Inflammatory macrophage treated with lipopolysaccharide for 1 hour (primary cell): Measurements from ENCODE around the gene ERFE.

Source experiments
- DNase-seq, 2 donors: peaks; one replicate each; pipeline ENCODE4 v3.0.0-alpha.2; 2020 to 2022

The ERFE gene

DNA sequence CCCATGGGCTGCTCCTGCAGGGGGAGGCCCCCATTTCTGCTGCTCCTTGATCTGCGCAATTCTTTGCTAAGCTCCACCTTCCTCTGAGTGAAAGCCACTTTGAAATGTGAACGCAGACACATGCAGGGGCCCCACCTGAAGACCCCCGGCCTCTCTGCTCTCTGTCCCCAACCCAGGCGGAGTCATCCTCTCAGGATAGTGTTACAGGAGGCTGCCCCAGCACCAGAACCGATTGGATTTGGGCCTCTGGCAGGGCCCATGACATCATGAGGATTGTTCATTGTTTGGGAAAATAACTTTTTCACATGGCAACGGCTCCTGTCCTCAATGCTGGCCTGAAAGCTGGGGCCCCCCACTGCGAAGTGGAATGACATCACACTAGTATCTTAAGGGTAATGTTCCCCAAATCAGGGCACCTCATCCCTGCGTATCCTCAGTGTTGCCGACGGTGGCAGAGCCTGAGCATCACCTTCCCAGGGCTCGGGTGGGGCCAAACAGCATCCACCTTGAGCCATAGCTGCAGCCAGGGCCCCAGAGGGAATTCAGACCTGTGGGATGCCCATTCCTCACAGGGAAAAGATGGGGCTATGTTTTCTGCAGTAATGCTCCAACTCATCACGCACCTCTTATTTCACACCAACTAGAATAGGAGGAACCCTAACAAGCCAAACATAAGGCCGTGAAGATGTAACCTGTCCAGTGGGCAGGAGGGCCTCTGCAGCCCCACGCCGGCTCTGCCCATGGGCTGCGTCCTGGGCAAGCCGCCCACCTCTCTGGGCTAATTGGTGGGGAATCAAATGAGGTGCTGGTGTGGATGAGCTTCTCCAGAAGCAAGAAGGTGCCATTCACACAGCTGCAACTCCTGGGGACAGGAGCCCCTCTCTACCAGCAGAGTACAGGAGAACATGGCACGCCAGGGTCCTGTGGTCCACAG lies 2.7 kb upstream of the ERFE start:
- no peak for DNase-seq

DNA sequence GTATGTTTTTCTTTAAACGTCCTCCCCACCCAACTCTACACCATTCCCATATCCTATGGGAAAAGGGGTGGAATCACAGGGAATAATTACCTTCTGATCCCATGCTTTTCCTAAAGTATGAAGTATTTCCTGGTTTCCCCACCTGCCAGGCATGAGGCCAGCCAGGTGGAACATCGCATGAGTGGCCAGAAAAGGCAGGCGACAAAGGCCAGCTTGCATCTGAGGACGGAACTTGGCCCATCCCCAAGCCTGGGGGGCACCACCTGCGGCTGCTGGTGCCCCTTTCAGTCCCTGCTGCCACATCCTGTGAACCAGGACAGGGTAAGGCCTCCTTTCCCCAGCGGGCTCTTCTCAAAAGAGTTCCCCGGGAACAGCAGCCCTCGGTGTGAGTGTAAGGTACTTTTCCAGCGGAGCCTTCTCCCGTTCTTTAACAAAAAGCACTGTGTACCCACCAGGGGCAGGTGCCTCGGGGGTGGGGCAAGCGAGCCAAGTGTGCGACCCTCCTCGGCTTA lies 1.2 kb upstream of the ERFE start:
- no peak for DNase-seq

DNA sequence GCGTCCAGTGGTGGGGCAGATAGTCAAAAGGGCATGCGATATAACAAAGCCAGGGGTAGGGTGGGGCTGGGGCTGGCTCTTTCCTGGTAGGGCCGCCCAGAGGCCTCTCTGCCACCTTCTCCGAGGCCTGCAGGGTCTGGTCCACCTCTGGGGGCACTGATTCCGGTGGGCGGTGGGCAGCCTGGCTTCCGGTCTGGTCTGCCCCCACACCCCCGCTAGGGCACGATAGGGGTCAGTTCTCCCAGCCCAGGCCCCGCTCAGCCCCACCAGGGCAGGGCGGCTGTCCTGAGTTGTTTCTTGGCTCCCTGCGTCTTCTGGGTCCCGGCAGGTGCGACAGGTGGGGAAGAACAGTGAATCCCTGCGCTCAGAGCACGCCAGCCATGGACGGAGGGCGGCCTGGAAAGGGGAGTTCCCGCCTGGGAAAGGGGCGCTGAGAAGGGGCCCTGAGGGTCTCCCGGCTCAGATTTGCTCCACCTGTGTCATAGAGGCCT lies 707 bp upstream of the ERFE start:
- no peak for DNase-seq

DNA sequence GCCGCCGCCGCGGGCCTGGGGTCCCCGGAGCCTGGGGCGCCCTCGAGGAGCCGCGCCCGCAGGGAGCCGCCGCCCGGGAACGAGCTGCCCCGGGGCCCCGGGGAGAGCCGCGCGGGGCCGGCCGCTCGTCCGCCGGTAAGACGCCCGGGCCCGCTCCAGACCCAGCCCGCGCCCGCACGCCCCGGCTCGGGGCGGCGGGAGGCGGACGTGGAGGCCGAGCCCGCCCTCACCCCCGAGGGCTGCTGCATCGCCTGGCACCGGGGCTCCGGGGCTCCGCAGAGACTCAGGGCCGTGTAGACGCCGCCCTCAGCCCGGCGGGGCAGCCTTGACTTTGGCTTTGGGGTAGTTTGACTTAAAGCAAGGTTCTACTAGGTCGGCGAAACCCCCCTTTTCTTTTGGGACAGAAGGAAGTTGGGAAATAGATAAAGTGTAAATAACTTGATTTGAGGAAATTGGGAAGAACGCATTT lies 335 bp downstream of the ERFE start:
- DNase-seq, result peak in 1 of 2 donors; percentile 18

DNA sequence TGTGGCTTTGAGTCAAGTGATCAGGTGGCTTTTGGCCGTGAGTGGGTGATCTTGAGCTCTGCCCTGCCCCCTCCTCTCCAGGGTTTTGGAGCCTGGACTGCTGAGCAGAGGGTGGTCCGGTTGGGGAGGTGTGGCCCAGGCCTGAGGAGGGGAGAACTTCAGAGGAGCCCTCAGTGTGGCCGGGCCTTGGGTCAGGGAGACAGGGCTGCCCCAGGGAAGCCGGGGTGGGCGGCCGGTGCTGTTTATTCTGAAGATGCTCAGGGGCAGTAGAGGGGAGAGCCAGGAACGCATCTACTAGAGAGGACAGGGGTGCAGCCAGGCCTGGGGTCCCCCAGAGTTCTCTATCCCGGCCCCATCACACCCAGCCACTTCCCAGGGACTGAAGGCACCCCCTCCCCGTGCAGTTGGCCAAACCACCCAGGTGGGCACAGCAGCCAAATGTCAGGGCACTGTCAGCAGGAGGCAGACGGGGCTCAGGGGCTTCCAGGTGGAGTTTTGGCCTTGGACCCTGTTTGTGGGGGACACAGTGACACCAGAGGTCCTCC lies 963 bp downstream of the ERFE start:
- DNase-seq, result no peak

DNA sequence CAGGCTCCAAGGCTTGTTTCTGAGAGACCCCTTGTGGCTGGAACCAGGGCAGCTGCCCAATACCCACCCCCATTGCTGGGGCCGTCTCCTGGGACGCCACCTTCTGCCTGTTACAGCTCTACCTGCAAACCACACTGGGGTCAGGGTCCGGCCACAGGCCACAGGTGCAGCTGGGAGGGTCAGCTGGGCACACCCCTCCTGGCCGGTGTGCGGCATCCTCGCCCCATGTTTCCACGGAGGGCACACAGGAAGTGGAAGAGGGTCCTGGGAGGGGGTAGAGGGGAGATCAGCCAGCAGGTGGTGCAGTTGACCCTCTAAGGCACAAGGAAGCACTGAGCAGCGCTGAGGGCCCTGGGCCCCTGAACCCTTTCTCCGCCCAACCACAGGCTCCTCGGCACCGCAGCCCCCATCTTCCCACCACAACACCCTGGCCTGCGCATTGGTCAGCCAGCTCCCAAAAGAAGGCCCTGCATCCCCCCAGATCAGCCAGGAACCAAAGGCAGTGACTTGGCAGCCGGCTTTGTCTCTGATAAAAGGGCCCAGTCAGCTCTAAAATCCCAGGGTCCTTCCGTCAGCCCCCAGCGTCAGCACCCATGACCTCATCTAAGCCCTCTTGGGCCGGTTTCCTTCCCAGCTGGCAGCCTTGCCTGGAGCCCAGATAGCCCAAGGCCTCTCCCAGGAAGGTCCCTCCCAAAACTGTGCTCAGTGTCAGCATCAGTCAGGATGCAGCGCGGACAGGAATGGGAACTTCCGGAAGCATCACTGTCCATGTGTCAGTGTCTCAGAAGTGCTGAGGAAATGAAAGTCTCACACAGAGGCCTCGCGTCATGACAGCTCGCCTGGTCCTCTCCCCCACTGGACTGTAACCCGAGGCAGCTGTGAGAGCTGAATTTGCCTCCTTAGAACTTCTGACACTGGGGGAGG lies 1.7 kb downstream of the ERFE start:
- DNase-seq, result peak; percentile 24 to 33

DNA sequence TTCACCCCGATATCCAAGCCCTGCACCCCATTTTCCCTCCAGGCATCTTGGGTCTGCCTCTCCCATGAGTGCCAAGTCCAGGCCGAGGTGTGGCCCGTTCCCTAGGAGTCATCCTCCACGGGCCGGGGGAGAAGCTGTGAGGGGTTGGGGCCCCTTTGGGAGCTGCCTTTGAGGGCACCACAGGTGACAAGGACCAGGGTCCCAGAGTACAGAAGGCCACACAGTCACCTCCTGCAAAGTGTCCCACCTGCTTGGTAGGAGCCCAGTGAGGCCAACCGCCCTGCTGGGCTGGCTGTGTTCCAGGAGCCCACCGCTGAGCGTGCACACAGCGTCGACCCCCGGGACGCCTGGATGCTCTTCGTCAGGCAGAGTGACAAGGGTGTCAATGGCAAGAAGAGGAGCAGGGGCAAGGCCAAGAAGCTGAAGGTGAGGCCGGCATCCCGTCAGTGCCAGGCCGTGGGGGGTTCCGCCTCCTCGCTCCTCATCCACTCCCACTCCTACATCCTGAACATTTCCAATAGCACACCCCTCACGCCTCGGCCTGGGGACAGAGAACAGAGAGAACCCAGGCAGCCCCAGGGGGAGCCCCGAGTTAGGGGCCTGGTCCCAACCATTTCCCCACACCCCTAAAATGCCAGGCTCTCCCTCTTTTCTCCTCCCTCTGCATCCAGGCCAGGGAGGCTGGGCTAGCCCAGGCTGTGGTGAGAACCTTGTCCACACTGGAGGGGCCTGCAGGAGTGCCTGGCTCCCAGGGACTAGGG lies 2.7 kb downstream of the ERFE start:
- DNase-seq, result no peak

DNA sequence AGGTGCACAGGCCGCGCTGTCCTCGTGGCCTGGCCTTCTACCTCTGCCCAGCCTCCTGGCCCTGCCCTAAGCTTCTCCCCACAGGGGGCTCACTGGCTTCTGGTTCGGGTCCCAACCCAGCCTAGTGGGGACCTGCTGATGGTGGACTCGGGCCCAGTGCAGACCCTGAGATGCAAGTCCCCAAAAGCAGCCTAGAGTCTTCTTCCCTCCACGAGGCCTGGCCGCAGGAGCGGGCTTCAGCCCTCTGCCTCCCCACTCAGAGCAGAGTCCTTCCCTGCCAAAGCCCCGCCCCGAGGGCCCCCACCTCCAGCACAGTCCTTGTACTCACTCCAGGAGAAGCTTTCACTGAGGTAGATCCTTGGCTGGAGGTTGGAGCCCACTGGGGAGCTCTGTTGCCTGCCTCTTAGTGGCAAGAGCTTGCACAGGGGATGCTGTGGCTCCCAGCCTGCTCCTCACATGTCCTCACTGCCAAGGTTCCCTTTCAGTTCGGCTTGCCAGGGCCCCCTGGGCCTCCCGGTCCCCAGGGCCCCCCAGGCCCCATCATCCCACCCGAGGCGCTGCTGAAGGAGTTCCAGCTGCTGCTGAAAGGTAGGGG lies 3.6 kb downstream of the ERFE start:
- no peak for DNase-seq

DNA sequence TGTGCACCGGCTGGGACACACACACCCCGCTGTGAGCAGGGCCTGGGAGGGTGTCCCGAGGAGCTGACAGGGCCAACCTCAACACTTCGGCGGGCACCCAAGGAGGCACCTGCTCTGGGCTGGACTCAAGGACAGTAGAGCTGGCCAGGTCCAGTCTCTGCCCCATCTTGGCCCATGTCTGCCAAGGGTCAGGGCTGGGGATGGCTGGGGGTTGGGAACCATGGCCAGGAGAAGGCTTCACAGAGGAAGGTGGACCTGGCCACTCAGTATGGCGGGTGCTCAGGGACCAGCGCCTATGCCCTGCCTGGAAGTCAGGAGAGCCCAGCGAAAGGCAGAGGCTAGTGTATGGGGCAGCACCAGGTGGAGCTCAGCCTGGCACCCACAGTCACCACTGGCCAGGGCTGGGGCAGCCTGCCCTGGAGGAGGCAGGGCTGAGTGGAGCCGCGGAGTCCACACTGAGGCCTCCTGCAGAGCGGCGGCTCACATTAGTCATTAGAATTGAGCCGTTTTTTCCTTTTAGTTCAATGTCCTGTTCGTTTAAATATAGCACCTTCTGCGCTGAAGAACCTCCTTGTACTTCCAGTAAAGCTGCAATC lies 4.2 kb downstream of the ERFE start:
- no peak for DNase-seq

DNA sequence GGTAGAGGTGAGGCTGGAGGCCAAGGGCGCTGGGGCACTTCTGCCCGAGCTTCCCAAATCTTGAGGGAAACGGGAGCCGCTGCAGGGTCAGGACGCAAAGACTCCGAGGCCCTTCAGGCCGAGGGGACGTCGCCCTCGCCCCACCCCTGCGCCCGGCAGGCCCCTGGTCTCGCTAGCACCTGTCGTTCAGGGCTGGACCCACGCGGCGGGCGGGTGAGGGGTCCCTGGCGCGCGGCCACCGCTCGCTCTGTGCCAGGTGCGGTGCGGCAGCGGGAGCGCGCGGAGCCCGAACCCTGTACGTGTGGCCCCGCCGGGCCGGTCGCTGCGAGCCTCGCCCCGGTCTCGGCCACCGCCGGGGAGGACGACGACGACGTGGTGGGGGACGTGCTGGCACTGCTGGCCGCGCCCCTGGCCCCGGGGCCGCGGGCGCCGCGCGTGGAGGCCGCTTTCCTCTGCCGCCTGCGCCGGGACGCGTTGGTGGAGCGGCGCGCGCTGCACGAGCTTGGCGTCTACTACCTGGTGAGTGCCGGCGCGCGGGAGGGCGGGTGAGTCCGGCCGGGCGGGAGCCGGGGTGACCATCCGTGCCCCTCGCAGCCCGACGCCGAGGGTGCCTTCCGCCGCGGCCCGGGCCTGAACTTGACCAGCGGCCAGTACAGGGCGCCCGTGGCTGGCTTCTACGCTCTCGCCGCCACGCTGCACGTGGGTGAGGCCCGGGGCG lies 4.9 kb downstream of the ERFE start:
- no peak for DNase-seq

DNA sequence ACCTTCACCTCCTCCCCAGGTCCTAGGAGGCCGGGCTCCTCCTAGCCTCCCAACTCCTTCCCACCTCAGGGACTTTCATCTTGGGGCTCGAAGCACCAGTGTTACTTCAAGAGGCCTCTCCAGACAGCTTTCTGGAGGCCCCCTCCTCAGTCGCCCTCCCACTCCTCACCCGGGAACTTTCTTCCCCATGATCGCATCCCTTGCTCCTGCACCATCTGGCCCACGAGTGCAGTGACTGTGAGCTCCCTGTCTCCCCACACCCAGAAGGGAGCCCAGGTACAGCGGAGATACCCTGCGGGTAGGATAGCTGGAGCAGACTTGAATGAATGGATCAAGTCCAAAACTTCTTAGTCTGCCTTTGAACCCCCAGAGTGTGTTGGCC lies 6.1 kb downstream of the ERFE start:
- DNase-seq, result no peak

DNA sequence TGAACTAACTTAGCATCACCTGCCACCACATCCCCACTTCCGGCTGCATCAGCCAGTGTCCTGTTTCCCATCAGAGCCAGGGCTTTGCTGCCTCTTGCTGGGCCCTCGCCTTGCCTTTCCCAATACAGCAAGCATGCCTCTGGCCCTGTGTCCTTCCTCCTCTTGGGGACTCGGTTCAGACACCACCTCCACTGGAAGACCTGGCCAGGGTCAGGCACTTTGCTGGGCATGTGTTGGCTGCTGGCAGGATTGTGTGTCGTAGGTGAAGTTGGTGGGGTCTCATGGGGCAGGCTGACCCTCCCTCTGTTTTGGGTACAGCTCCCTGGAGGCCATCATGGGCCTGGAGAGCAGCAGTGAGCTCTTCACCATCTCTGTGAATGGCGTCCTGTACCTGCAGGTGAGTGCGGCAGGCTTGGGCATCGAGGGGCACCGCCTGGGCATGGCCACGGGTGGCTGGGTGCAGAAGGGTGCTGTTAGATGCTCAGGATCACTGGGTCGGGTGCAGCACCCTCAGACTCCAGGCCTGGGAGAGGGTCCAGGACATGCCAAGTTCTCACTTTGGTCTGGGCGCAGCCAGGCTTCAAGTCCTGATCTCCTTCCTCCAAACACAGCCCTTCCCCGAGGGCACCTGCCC lies 6.6 kb downstream of the ERFE start:
- no peak for DNase-seq

DNA sequence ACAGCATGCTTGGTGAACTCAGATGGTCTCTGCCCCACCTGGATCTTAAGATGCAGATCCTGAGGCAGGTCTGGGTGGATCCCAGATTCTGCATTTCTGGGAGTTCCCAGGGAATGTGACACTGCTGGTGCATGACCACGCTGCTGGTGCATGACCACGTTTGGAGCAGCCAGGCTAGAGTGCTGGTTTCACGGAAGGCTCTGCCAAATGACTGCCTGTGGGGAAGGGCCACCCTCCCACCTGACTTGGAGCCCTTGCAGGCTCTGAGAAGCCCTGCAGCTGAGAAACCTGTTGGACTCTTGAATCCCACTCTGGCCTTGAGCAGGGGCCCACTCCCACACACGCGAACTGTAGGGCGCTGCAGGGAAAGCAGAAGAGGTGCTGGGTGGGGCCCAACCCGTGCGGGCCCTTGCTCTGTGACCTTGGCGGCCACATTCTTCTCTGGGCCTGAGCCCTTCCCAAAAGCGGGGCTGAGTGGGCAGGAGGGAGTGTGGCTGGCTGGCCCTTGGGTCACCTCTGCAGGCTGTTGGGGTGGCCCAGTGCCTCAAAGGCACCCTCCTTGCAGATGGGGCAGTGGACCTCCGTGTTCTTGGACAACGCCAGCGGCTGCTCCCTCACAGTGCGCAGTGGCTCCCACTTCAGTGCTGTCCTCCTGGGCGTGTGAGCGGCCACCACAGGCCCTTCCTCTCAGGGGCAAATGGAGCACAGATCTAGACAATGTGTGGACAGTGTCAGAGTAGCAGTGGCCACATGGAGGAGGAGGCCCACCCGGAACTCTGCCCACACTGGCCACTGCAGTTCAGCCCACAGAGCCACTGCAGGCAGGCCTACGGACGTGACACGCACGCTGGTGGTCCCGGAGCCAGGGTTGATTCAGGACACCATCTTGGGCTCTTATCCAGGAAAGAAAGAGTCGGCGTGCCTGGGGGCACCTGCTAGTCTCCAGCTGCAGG lies 7.9 kb downstream of the ERFE start:
- DNase-seq, result no peak

DNA sequence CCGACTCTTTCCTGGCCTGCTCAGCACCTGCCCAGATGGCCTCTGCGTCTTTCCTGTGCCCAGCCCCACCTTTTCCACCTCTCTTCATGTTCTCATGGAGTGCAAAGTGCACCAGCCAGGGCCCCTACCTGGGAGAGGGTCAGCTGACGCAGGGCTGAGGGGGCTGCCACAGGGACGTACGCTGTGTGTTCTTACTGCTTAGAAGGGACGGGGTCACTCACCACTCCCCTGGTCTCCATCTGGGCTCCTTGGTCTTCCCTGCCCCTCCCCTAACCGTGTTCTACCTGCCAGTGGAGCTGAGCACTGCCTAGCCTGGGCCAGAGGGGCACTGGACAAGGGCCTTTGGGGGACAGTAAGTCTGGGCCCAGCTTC lies 8.6 kb downstream of the ERFE start:
- no peak for DNase-seq

DNA sequence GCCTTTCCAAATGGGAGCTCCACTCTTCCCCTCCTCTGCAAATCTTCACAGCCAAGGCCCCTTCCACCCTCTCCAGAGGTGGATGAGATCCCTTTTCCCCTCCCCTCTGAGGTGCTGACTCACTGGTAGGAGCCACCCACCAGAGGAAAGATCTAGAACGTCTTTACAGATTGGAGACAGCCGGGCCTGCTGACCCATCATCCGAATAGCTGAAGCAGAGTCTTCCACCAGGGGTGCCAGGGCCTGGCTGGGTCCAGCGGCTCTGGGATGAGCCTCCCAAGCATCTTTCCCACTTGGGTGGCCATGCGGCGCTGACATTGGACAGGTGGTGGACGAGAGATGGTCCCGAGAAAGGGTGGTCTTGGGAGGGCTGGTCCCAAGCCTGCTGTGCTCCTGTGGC lies 9.0 kb downstream of the ERFE start:
- DNase-seq, result no peak

DNA sequence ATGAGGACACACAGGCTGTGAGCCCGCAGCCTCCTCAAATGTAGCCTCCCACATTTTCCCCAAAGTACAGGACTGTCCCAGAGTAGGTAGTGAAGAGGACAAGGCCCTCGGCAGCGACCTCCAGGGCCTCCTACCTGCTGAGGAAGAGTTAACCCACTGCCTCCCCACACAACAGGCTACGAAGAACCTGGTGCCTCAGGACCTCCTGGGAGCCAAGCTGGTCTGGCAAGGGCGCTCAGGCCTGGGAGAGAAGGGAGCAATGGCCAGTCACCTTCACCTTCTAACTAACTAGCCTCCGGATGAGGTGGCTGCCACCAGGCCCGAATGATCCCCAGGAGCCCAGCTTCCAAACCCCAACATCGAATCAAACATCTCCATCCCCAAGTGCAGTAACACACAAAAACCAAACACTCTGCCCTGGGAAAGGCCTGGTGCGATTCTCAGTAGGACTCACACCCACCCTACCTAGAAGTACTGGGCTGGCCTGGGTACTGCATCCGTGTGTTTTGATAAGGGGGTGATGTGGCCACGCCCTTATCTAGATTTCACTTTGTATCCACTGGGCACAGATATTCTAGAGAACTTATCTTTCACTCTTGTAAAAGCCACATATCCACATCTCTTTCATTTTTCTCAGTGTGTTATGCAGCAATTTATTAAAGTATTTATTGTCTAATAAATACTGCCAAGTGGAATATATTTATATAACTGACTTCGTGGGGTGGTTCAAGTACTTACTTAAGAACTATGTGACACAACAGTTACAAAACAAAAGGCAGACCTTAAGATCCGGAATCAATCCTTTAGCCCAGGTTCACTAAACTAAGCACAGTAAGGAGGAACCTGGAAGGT lies 9.7 kb downstream of the ERFE start:
- no peak for DNase-seq

DNA sequence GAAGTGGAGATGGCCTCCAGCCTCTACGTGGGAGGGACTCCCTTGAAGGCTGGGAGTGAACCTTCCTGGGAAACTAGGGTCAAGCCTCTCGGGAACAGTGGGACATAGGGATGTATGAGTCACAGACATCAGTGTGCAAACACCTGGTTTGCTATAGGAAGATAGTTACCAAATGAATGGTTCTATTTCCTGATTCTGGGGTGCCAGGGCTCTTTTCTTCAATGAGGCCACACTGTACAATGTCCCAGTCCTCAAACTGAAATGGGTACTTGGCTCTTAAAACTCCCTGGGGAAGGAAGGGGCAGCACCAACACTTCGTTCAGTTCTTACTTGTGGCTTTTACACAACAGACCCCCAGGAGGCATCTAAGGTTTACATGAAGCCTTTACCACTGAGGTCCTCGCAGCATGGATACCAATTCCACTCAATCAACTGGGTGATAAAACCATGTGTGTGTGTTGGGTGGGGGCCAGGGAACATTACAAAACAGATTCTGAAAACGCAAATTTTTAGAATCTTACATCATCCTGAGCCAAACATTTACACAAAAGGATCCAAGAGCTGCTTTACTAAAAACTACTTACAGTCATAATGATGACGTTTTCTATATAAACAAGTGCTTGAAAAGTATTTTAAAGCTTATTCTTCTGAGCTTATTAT lies 10.4 kb downstream of the ERFE start:
- DNase-seq, result no peak
